K562 treated with DMSO at 1 percent for 24 hours (cell line): ENCODE measurements around the gene TFDP3. TPM values are rescaled to one million over a fixed set of nuclear protein-coding genes. Genes with fewer than 3 reads are reported as not detected.

Experiments used
- total RNA-seq: library from RNA; unstranded; fragments of 300-600 nt; gene quantifications from 2 replicates; pipeline ENCODE4 v1.2.3, GENCODE V29; 2022; ENCODE audit warnings: low read depth; ENCODE audit not compliant: insufficient read depth

TFDP3 gene, protein sequence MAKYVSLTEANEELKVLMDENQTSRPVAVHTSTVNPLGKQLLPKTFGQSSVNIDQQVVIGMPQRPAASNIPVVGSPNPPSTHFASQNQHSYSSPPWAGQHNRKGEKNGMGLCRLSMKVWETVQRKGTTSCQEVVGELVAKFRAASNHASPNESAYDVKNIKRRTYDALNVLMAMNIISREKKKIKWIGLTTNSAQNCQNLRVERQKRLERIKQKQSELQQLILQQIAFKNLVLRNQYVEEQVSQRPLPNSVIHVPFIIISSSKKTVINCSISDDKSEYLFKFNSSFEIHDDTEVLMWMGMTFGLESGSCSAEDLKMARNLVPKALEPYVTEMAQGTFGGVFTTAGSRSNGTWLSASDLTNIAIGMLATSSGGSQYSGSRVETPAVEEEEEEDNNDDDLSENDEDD
- total RNA-seq, result not detected in 2 replicates

DNA sequence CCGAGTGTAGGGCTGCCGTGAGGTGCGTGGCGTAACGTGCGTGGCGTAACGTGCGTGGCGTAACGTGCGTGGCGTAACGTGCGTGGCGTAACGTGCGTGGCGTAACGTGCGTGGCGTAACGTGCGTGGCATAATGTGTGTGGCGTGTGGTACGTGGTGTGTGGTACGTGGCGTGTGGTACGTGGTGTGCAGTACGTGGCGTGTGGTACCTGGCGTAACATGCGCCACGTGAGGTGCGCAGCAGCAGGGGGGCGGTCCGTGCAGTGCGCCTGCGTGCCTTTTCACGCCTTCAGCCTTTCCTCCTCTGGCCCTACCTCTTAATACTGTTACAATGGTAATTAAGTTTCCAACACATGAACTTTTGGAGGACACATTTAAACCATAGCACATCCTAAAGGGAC is at the start of gene TFDP3:
TSS of gene TFDP3 (minus strand) at position 26 of the 400 bp plus-strand sequence. CDS start 95 bp downstream, outside the sequence.

Other genes starting within 250 kb of the TFDP3 start
- gene USP26, start 121.2 kb downstream of the TFDP3 start, total RNA-seq, result 0.71 and 1.6 TPM in 2 replicates
- gene GPC4, start 197.1 kb upstream of the TFDP3 start, total RNA-seq, result not detected in 2 replicates